Peyer's patch (tissue), 4 donors: ENCODE measurements around the gene PSPC1. TPM values are rescaled to one million over a fixed set of nuclear protein-coding genes. Genes with fewer than 3 reads are reported as not detected.

Source experiments
- DNase-seq, 3 donors: peaks; one replicate each; pipeline ENCODE4 v3.0.0-alpha.2; 2017 to 2019
- H3K27ac ChIP-seq, 4 donors: fragments of 200-600 bp; sonication (generic); one replicate each; pipeline ENCODE4 v1.5.1; 2016 to 2019
- H3K27me3 ChIP-seq, 2 donors: fragments of 200-600 bp; sonication (generic); one replicate each; pipeline ENCODE4 v1.5.1; 2019
- H3K36me3 ChIP-seq, 3 donors: fragments of 200-600 bp; sonication (generic); one replicate each; pipeline ENCODE4 v1.5.1; 2016 to 2019
- H3K4me1 ChIP-seq, 4 donors: fragments of 200-600 bp; sonication (generic); one replicate each; pipeline ENCODE4 v1.5.1; 2016 to 2019
- H3K4me3 ChIP-seq, 4 donors: fragments of 200-600 bp; sonication (generic); 1 replicate in 3 of 4; 2 replicates in 1 of 4; pipeline ENCODE4 v1.5.1; 2016 to 2019; ENCODE audit warnings: mild to moderate bottlenecking in 1 of 4
- H3K9me3 ChIP-seq, 4 donors: fragments of 200-600 bp; sonication (generic); one replicate each; pipeline ENCODE4 v1.5.1; 2016 to 2019; ENCODE audit warnings: mild to moderate bottlenecking in 1 of 4
- POLR2A ChIP-seq, 2 donors: fragments of 450-650 bp; IDR thresholded peaks; one replicate each; pipeline ENCODE4 v1.5.1; 2017; ENCODE audit warnings: antibody characterized with exemption in 2 of 2, mild to moderate bottlenecking in 2 of 2, moderate library complexity in 2 of 2
- small RNA-seq, 2 donors: library from RNA; depleted of rRNA; stranded (forward); fragments of <200 nt; gene quantifications; one replicate each; pipeline ENCODE3, GENCODE V24; 2016
- total RNA-seq, 4 donors: library from RNA; depleted of rRNA; stranded (reverse); fragments of >200 nt; gene quantifications; one replicate each; pipeline ENCODE4 v1.1.0, GENCODE V29; 2016
- TF ChIP-seq, protein P1 (sequence below), 6 experiments: fragments of 450-650 bp in 4 of 6; fragments of 200-600 bp in 2 of 6; sonication (generic) in 1 of 6; IDR thresholded peaks; one replicate each; pipeline ENCODE4 v1.5.1; 2017 to 2019; ENCODE audit warnings: antibody characterized with exemption in 6 of 6, mild to moderate bottlenecking in 3 of 6, moderate library complexity in 1 of 6

Gene PSPC1
- total RNA-seq, 4 donors from 2014 or later: 39.6 to 337 (median 67.3) TPM

DNA sequence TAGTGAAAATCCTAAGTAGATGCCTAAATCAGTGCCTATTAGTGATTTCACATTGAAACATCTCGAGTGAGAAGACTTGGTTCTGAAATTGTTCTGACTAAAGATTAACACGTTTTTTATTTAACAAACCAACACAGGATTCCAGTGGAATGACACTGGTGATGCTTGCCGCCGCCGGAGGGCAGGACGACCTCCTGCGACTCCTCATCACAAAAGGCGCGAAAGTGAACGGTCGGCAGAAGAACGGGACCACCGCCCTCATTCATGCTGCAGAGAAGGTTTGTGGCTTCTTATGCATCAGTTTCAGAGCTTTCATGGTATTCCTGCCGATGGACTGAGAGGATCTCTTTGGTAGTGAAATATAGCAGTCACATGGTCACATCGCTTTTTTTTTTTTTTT, 121.2 kb downstream of the PSPC1 start:
- Histone ChIP-seq H3K27me3 (no peaks in the 10 kb centered on the region), H3K4me1 (no peaks in the 10 kb centered on the region), H3K36me3 (peaks cover 0 to 82% (median 6%) of the 10 kb centered on the region in 3 donors), H3K27ac (no peak overlapping the region), H3K9me3 (no peaks in the 10 kb centered on the region), H3K4me3 (no peak overlapping the region)
- no peak for DNase-seq
- TF ChIP-seq, protein P1, sequence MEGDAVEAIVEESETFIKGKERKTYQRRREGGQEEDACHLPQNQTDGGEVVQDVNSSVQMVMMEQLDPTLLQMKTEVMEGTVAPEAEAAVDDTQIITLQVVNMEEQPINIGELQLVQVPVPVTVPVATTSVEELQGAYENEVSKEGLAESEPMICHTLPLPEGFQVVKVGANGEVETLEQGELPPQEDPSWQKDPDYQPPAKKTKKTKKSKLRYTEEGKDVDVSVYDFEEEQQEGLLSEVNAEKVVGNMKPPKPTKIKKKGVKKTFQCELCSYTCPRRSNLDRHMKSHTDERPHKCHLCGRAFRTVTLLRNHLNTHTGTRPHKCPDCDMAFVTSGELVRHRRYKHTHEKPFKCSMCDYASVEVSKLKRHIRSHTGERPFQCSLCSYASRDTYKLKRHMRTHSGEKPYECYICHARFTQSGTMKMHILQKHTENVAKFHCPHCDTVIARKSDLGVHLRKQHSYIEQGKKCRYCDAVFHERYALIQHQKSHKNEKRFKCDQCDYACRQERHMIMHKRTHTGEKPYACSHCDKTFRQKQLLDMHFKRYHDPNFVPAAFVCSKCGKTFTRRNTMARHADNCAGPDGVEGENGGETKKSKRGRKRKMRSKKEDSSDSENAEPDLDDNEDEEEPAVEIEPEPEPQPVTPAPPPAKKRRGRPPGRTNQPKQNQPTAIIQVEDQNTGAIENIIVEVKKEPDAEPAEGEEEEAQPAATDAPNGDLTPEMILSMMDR (IDR thresholded peaks at IDR 0.05): no peak
- TF ChIP-seq POLR2A (IDR thresholded peaks at IDR 0.05): no peak

DNA sequence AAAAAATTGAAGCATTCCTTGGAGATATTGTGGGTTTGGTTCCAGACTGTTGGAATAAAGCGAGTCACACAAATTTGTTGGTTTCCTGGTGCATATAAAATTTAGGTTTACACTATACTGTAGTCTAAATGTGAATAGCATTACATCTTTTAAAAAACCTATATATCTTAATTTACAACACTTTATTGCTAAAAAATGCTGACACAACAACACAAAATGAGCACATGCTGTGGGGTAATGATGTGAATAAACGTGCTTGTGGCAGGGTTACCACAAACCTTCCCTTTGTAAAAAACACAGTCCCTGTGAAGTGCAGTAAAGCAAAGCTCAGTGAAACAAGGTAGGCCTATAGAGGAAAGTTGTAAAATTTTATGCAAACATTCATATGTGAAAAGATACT, 121.6 kb downstream of the PSPC1 start:
- TF ChIP-seq, protein P1 (IDR thresholded peaks at IDR 0.05): no peak
- no peak for TF ChIP-seq POLR2A (IDR thresholded peaks at IDR 0.05)
- Histone ChIP-seq H3K36me3 (peaks cover 0 to 77% (median 6%) of the 10 kb centered on the region in 3 donors), H3K4me3 (no peak overlapping the region), H3K27ac (no peak overlapping the region), H3K9me3 (no peaks in the 10 kb centered on the region), H3K4me1 (no peaks in the 10 kb centered on the region), H3K27me3 (no peaks in the 10 kb centered on the region)
- no peak for DNase-seq

DNA sequence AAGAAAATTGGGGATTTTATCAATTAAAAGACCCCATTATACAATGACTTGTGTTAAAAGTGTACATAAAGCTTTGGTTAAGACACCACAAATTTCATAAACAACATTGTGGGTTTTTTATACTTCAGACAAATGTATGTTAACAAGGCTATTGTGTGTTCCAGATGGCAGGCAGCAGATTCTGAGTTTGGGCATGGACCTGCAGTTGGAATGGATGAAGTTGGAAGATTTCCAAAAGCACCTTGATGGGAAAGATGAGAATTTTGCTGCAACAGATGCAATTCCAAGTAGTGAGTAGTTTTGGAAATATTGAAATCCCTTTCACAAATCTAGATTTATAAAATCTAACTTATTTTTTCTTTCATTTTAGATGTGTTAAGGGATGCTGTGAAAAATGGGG, 123.9 kb downstream of the PSPC1 start:
- H3K9me3 ChIP-seq: no peaks in the 10 kb centered on the region
- no peak overlapping the region for H3K4me3 ChIP-seq
- TF ChIP-seq, protein P1 (IDR thresholded peaks at IDR 0.05): no peak
- no peak for TF ChIP-seq POLR2A (IDR thresholded peaks at IDR 0.05)
- peaks cover 0 to 64% (median 6%) of the 10 kb centered on the region in 3 donors for H3K36me3 ChIP-seq
- no peak for DNase-seq
- no peaks in the 10 kb centered on the region for H3K4me1 ChIP-seq
- no peak overlapping the region for H3K27ac ChIP-seq
- no peaks in the 10 kb centered on the region for H3K27me3 ChIP-seq

DNA sequence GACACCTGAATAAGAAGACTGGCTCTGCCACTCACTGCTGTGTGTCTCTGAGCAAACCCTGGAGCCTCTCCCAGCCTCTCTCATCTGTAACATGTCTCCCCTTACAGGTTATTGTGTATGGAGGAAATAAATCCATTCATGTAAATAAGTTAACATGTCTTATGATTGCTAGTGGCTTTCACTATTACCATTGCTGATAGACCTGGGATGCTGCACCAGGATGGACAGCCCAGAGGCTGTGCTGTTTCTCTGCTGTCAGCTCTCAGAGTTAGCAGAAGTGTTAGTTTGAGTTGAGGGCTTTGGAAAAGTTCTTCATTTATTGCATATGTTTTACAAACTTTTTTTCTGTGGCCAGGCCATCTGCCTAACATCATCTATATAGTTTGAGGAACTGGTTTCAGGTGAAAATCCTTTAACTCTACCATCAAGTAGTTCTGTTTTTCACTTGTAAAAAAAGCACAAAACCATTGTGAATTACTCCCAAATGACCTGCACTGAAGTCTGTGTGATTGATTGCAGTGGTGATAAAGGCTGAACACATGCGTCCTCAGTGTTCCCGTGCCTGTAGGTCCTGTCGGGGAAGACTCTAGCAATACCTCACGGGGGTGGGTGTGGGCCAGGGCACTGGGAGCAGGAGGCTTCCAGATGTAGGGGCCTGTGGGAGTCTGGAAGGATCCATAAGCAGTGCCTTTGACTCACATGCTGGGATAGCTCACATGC, 124.7 kb downstream of the PSPC1 start:
- Histone ChIP-seq H3K27me3 (no peaks in the 10 kb centered on the region), H3K27ac (no peak overlapping the region), H3K9me3 (no peaks in the 10 kb centered on the region), H3K4me1 (no peaks in the 10 kb centered on the region), H3K36me3 (peaks cover 0 to 63% (median 5%) of the 10 kb centered on the region in 3 donors), H3K4me3 (no peak overlapping the region)
- no peak for DNase-seq
- TF ChIP-seq, protein P1 (IDR thresholded peaks at IDR 0.05): no peak
- TF ChIP-seq POLR2A (IDR thresholded peaks at IDR 0.05): no peak

Small RNA genes within 50 kb of the gene (small RNA-seq; reads per million reads assigned to genes)
- 0.12 to 0.19 reads per million in 2 donors for gene RN7SL166P

Other genes with a start within 250 kb of the PSPC1 start
- not detected for gene TPTE2, start 221.4 kb downstream of the PSPC1 start, total RNA-seq
- 100 to 1,000 TPM in 1 of 4 donors, 10 to 100 TPM in 3; 33.1 to 117 (median 45.6) TPM for gene MPHOSPH8, start 149.3 kb downstream of the PSPC1 start, total RNA-seq
- 10 to 100 TPM; 10.5 to 27.2 (median 16.1) TPM for gene ZMYM5, start 80.7 kb upstream of the PSPC1 start, total RNA-seq
- gene ZMYM2, start 175.8 kb upstream of the PSPC1 start, total RNA-seq: 100 to 1,000 TPM in 1 of 4 donors, 10 to 100 TPM in 3; 50.3 to 149 (median 77.1) TPM